MCF 10A (cell line): ENCODE data around the gene TUBAL3. TPM values are rescaled to one million over a fixed set of nuclear protein-coding genes. Genes with fewer than 3 reads are reported as not detected.

ENCODE experiments used
- BruUV-seq: library from RNA; stranded (reverse); fragments of 400-500 nt; replicated peaks from 2 replicates; lab custom pipeline; 2021; lab: Mats Ljungman, UMichigan
- CTCF ChIA-PET: fragments of 300-600 bp; sonication (Branson Sonifier 250); formaldehyde crosslinking; extraction: SDS; loops from one replicate; lab custom pipeline; 2021; ENCODE audit warnings: antibody characterized with exemption, inconsistent platforms; lab: Yijun Ruan, JAX
- POLR2A ChIA-PET: fragments of 300-600, 350-650 bp; sonication (Branson Sonifier 250); formaldehyde crosslinking; extraction: SDS; loops from one replicate; lab custom pipeline; 2020; ENCODE audit warnings: antibody characterized with exemption, inconsistent platforms; lab: Yijun Ruan, JAX
- DNase-seq: peaks from one replicate; pipeline ENCODE4 v3.0.0-alpha.2; 2018; ENCODE audit not compliant: unreplicated experiment
- H3K27ac Mint-ChIP-seq: one replicate; pipeline ENCODE4 v1.8.0; 2022; ENCODE audit warnings: mild to moderate bottlenecking, low read depth, mixed read lengths; ENCODE audit not compliant: unreplicated experiment
- H3K27me3 Mint-ChIP-seq: one replicate; pipeline ENCODE4 v1.8.0; 2022; ENCODE audit warnings: mixed read lengths; ENCODE audit not compliant: insufficient read depth, unreplicated experiment
- H3K36me3 Mint-ChIP-seq: one replicate; pipeline ENCODE4 v1.8.0; 2022; ENCODE audit warnings: mild to moderate bottlenecking, moderate library complexity, mixed read lengths; ENCODE audit not compliant: insufficient read depth, unreplicated experiment
- H3K4me1 Mint-ChIP-seq: one replicate; pipeline ENCODE4 v1.8.0; 2022; ENCODE audit warnings: mixed read lengths; ENCODE audit not compliant: insufficient read depth, unreplicated experiment
- H3K4me3 Mint-ChIP-seq: one replicate; pipeline ENCODE4 v1.8.0; 2022; ENCODE audit warnings: mild to moderate bottlenecking, moderate library complexity, mixed read lengths; ENCODE audit not compliant: unreplicated experiment
- H3K9me3 Mint-ChIP-seq: one replicate; pipeline ENCODE4 v1.8.0; 2022; ENCODE audit warnings: mixed read lengths; ENCODE audit not compliant: unreplicated experiment
- CTCF ChIP-seq: fragments of 200-600 bp; IDR thresholded peaks from one replicate; pipeline ENCODE4 v1.8.0; 2022; ENCODE audit warnings: antibody characterized with exemption, mild to moderate bottlenecking; ENCODE audit not compliant: unreplicated experiment
- intact Hi-C: fragments of 100-400 bp; cut with micrococcal nuclease; formaldehyde crosslinking; loops from 2 replicates; pipeline ENCODE4 v1.14.1; 2022
- total RNA-seq: library from RNA; stranded (reverse); gene quantifications from 2 replicates; pipeline ENCODE4 v1.2.3, GENCODE V29; 2022

Gene TUBAL3
- total RNA-seq, 1 experiment from 2014 or later, result 0.44 TPM

- ChIA-PET POLR2A (interaction anchor here (0.6 to 7.4 kb wide), 11 partner anchors 18 to 760 kb away, joined by 3 to 121 read pairs (median 5); partner anchors contain the start of genes GDI2 and PFKFB3), CTCF (interaction anchor here (0.8 to 10.5 kb wide), 18 partner anchors 8 to 594 kb away, joined by 3 to 264 read pairs (median 4); partner anchors contain the start of genes ANKRD16 and FBH1)
- Mint-ChIP-seq H3K36me3 (no peaks in the 10 kb centered on the region), H3K4me1 (peaks cover 22% of the 10 kb centered on the region), H3K4me3 (no peak overlapping the region), H3K9me3 (no peaks in the 10 kb centered on the region), H3K27me3 (no peaks in the 10 kb centered on the region), H3K27ac (no peak overlapping the region)
- intact Hi-C loops, result loop anchor here (1.0 to 2.0 kb wide), 3 partner anchors 45 to 430 kb away; no protein-coding TSS in a partner anchor
- no peak for DNase-seq
- BruUV-seq, result no TSS peak
- TF ChIP-seq CTCF, result no peak
Observed at GRCh38 chr10:5442990-5443370, 38.4 kb upstream of the TUBAL3 start.

- Mint-ChIP-seq H3K36me3 (no peaks in the 10 kb centered on the region), H3K27me3 (no peaks in the 10 kb centered on the region), H3K27ac (no peak overlapping the region), H3K9me3 (no peaks in the 10 kb centered on the region), H3K4me3 (no peak overlapping the region), H3K4me1 (peaks cover 20% of the 10 kb centered on the region)
- intact Hi-C loops, result loop anchor here (1.0 to 2.0 kb wide), 3 partner anchors 46 to 430 kb away; no protein-coding TSS in a partner anchor
- no TSS peak for BruUV-seq
- peak; percentile 71 for DNase-seq
- CTCF ChIA-PET, result interaction anchor here (0.5 to 10.5 kb wide), 23 partner anchors 8 to 628 kb away, joined by 3 to 264 read pairs (median 4); partner anchors contain the start of genes ANKRD16 and FBH1
- POLR2A ChIA-PET, result interaction anchor here (0.6 to 7.4 kb wide), 13 partner anchors 12 to 760 kb away, joined by 3 to 121 read pairs (median 5); partner anchors contain the start of genes GDI2 and PFKFB3
- TF ChIP-seq CTCF, result peak; percentile 67
Observed at GRCh38 chr10:5442065-5442989, 37.7 kb upstream of the TUBAL3 start.

GRCh38 chr10:5441106-5441505, 36.5 kb upstream of the TUBAL3 start:
- H3K4me3 Mint-ChIP-seq, result no peak overlapping the region
- H3K27me3 Mint-ChIP-seq, result no peaks in the 10 kb centered on the region
- no peak overlapping the region for H3K27ac Mint-ChIP-seq
- no TSS peak for BruUV-seq
- H3K4me1 Mint-ChIP-seq, result peaks cover 18% of the 10 kb centered on the region
- H3K9me3 Mint-ChIP-seq, result no peaks in the 10 kb centered on the region
- no peaks in the 10 kb centered on the region for H3K36me3 Mint-ChIP-seq
- intact Hi-C loops, result no loop called here
- TF ChIP-seq CTCF, result no peak
- no peak for DNase-seq
- ChIA-PET CTCF (interaction anchor here (0.6 to 10.5 kb wide), 10 partner anchors 9 to 626 kb away, joined by 3 to 264 read pairs (median 4); no protein-coding TSS in a partner anchor), POLR2A (interaction anchor here (1.0 to 2.1 kb wide), 4 partner anchors 9 to 627 kb away, joined by 3 to 11 read pairs (median 6); no protein-coding TSS in a partner anchor)

GRCh38 chr10:5440206-5440605, 35.6 kb upstream of the TUBAL3 start:
- H3K27me3 Mint-ChIP-seq, result no peaks in the 10 kb centered on the region
- no TSS peak for BruUV-seq
- no peak for TF ChIP-seq CTCF
- peaks cover 22% of the 10 kb centered on the region for H3K4me1 Mint-ChIP-seq
- H3K36me3 Mint-ChIP-seq, result no peaks in the 10 kb centered on the region
- CTCF ChIA-PET, result interaction anchor here (0.6 to 10.5 kb wide), 4 partner anchors 180 to 603 kb away, joined by 3 to 264 read pairs (median 4); no protein-coding TSS in a partner anchor
- POLR2A ChIA-PET, result interaction anchor here (1.1 to 1.4 kb wide), 2 partner anchors 183 to 626 kb away, joined by 3 to 11 read pairs; no protein-coding TSS in a partner anchor
- H3K27ac Mint-ChIP-seq, result no peak overlapping the region
- intact Hi-C loops, result no loop called here
- no peak for DNase-seq
- H3K9me3 Mint-ChIP-seq, result no peaks in the 10 kb centered on the region
- no peak overlapping the region for H3K4me3 Mint-ChIP-seq
